NCI-H2196 treated with DMSO at 0.1 percent for 48 hours (cell line): ENCODE measurements around the gene CPLX1.
"Not testable (repeated sequence)": the region's sequence is repeated elsewhere in the genome, so short reads cannot be mapped to it uniquely, and the experiment has no call there.

Source experiments
- DNase-seq: peaks from one replicate; lab custom pipeline; 2025; ENCODE audit not compliant: unreplicated experiment; lab: John Stamatoyannopoulos, UW

CPLX1 gene

GRCh38 chr4:821631-822030, 4.3 kb downstream of the CPLX1 start:
- DNase-seq = no peak

GRCh38 chr4:821181-821591, 4.7 kb downstream of the CPLX1 start:
- no peak for DNase-seq

- DNase-seq = no peak
Measured at GRCh38 chr4:820230-821172, 5.4 kb downstream of the CPLX1 start.

GRCh38 chr4:819401-820229, 6.3 kb downstream of the CPLX1 start:
- no peak for DNase-seq

- no peak for DNase-seq
Measured at GRCh38 chr4:818106-818921, 7.6 kb downstream of the CPLX1 start.

GRCh38 chr4:815464-816146, 10.3 kb downstream of the CPLX1 start:
- DNase-seq = no peak

GRCh38 chr4:814312-814850, 11.5 kb downstream of the CPLX1 start:
- no peak for DNase-seq

- no peak for DNase-seq
Measured at GRCh38 chr4:813900-814299, 12.0 kb downstream of the CPLX1 start.

- DNase-seq = no peak
Measured at GRCh38 chr4:808860-809570, 16.9 kb downstream of the CPLX1 start.

- no peak for DNase-seq
Measured at GRCh38 chr4:807792-808191, 18.1 kb downstream of the CPLX1 start.

GRCh38 chr4:806979-807378, 18.9 kb downstream of the CPLX1 start:
- DNase-seq = not testable (repeated sequence)

- DNase-seq = no peak
Measured at GRCh38 chr4:804804-805203, 21.1 kb downstream of the CPLX1 start.

- DNase-seq = no peak
Measured at GRCh38 chr4:803884-804283, 22.0 kb downstream of the CPLX1 start.

- no peak for DNase-seq
Measured at GRCh38 chr4:801436-802124, 24.3 kb downstream of the CPLX1 start.

- DNase-seq = no peak
Measured at GRCh38 chr4:797066-797465, 28.9 kb downstream of the CPLX1 start.

- no peak for DNase-seq
Measured at GRCh38 chr4:796206-796605, 29.7 kb downstream of the CPLX1 start.

GRCh38 chr4:795726-796119, 30.2 kb downstream of the CPLX1 start:
- no peak for DNase-seq

- DNase-seq = no peak
Measured at GRCh38 chr4:794900-795725, 30.8 kb downstream of the CPLX1 start.
